ENCODE results near the gene GPC3. TPM values are rescaled to one million over a fixed set of nuclear protein-coding genes. Genes with fewer than 3 reads are reported as not detected.

The GPC3 gene
- total RNA-seq, 4 donors from 2014 or later, result 3.3 to 172 (median 21.2) TPM

GRCh38 chrX:133681897-133682296 lies 303.5 kb downstream of the GPC3 start:
- intact Hi-C loops (cut with DNase I; ENCODE audit: low total_unique reads), result no loop called here
- no peak for DNase-seq
- no peak overlapping the region for H3K4me3 ChIP-seq

GRCh38 chrX:133681421-133681820 lies 304.0 kb downstream of the GPC3 start:
- TF ChIP-seq CTCF (IDR thresholded peaks at IDR 0.05), result no peak
- no peak for TF ChIP-seq POLR2A (IDR thresholded peaks at IDR 0.05)
- Histone ChIP-seq H3K27me3 (peaks cover 0 to 9% of the 10 kb centered on the region in 2 donors), H3K4me3 (no peak overlapping the region), H3K36me3 (no peaks in the 10 kb centered on the region), H3K27ac (no peak overlapping the region), H3K4me1 (no peaks in the 10 kb centered on the region), H3K9me3 (no peaks in the 10 kb centered on the region)
- DNase-seq, result no peak
- intact Hi-C loops (cut with DNase I; ENCODE audit: low total_unique reads), result no loop called here

More at GRCh38 chrX:133681897-133682296, 303.5 kb downstream of the GPC3 start:
- Histone ChIP-seq H3K27ac (no peak overlapping the region), H3K27me3 (peaks cover 0 to 9% of the 10 kb centered on the region in 2 donors), H3K4me1 (no peaks in the 10 kb centered on the region), H3K36me3 (no peaks in the 10 kb centered on the region), H3K9me3 (no peaks in the 10 kb centered on the region)
- TF ChIP-seq POLR2A (IDR thresholded peaks at IDR 0.05), result no peak
- no peak for TF ChIP-seq CTCF (IDR thresholded peaks at IDR 0.05)

- TF ChIP-seq CTCF (IDR thresholded peaks at IDR 0.05) (no peak), POLR2A (IDR thresholded peaks at IDR 0.05) (no peak)
- Histone ChIP-seq H3K36me3 (no peaks in the 10 kb centered on the region), H3K4me3 (no peak overlapping the region), H3K9me3 (no peaks in the 10 kb centered on the region), H3K4me1 (no peaks in the 10 kb centered on the region), H3K27ac (no peak overlapping the region), H3K27me3 (peaks cover 0 to 5% of the 10 kb centered on the region in 2 donors)
- intact Hi-C loops (cut with DNase I; ENCODE audit: low total_unique reads), result no loop called here
- no peak for DNase-seq
Observed at GRCh38 chrX:133677123-133678063, 308.0 kb downstream of the GPC3 start.

GRCh38 chrX:133676344-133677122 lies 308.9 kb downstream of the GPC3 start:
- Histone ChIP-seq H3K27ac (no peak overlapping the region), H3K4me3 (no peak overlapping the region), H3K36me3 (no peaks in the 10 kb centered on the region), H3K4me1 (no peaks in the 10 kb centered on the region), H3K9me3 (no peaks in the 10 kb centered on the region), H3K27me3 (peaks cover 0 to 5% of the 10 kb centered on the region in 2 donors)
- no peak for DNase-seq
- TF ChIP-seq CTCF (IDR thresholded peaks at IDR 0.05) (no peak), POLR2A (IDR thresholded peaks at IDR 0.05) (no peak)
- intact Hi-C loops (cut with DNase I; ENCODE audit: low total_unique reads), result no loop called here
